HCEC 1CT (cell line): ENCODE results near the gene ACTR10.

Experiments used
- DNase-seq: peaks from one replicate; pipeline ENCODE4 v3.0.0-alpha.2; 2017

ACTR10 gene

GRCh38 chr14:58282925-58283593 is 83.1 kb downstream of the ACTR10 start:
- no peak for DNase-seq

- DNase-seq = no peak
These were observed 83.8 kb downstream of the ACTR10 start for GRCh38 chr14:58283730-58284129.

GRCh38 chr14:58285132-58285531 is 85.2 kb downstream of the ACTR10 start:
- DNase-seq = no peak
